ENCODE measurements around the gene NAMPT. TPM values are rescaled to one million over a fixed set of nuclear protein-coding genes. Genes with fewer than 3 reads are reported as not detected.
A peak's percentile ranks its signal among the peaks of the same experiment; 100 is the strongest.

NAMPT gene
- total RNA-seq, 1 donor from 2014 or later, result 184 TPM

GRCh38 chr7:106277976-106278375 is 6.8 kb downstream of the NAMPT start:
- peaks cover 48% of the 10 kb centered on the region for H3K4me1 ChIP-seq
- no peak for ATAC-seq
- DNase-seq, result no peak
- no peak overlapping the region for H3K4me3 ChIP-seq
- peaks cover 38% of the 10 kb centered on the region for H3K36me3 ChIP-seq
- no peaks in the 10 kb centered on the region for H3K9me3 ChIP-seq
- no peaks in the 10 kb centered on the region for H3K27me3 ChIP-seq
- no peak overlapping the region for H3K27ac ChIP-seq
- intact Hi-C loops (cut with DNase I), result no loop called here
- no peak for TF ChIP-seq CTCF (IDR thresholded peaks at IDR 0.05)

GRCh38 chr7:106276513-106276912 is 8.3 kb downstream of the NAMPT start:
- no peak for DNase-seq
- intact Hi-C loops (cut with DNase I), result no loop called here
- Histone ChIP-seq H3K9me3 (no peaks in the 10 kb centered on the region), H3K4me3 (no peak overlapping the region), H3K27ac (no peak overlapping the region), H3K4me1 (peaks cover 34% of the 10 kb centered on the region), H3K36me3 (peaks cover 52% of the 10 kb centered on the region), H3K27me3 (no peaks in the 10 kb centered on the region)
- TF ChIP-seq CTCF (IDR thresholded peaks at IDR 0.05), result no peak
- no peak for ATAC-seq

- Histone ChIP-seq H3K9me3 (no peaks in the 10 kb centered on the region), H3K4me3 (no peak overlapping the region), H3K4me1 (peaks cover 4% of the 10 kb centered on the region), H3K36me3 (peaks cover 83% of the 10 kb centered on the region), H3K27me3 (no peaks in the 10 kb centered on the region), H3K27ac (no peak overlapping the region)
- ATAC-seq (peak; percentile 51), DNase-seq (no peak)
- TF ChIP-seq CTCF (IDR thresholded peaks at IDR 0.05), result no peak
- intact Hi-C loops (cut with DNase I), result no loop called here
These were observed 11.6 kb downstream of the NAMPT start for GRCh38 chr7:106273009-106273668.

GRCh38 chr7:106270122-106270977 is 14.4 kb downstream of the NAMPT start:
- intact Hi-C loops (cut with DNase I), result no loop called here
- no peak for ATAC-seq
- H3K36me3 ChIP-seq, result peaks cover 89% of the 10 kb centered on the region

More at GRCh38 chr7:106270122-106270977, 14.4 kb downstream of the NAMPT start:
- DNase-seq, result no peak
- no peaks in the 10 kb centered on the region for H3K4me1 ChIP-seq
- no peak overlapping the region for H3K4me3 ChIP-seq
- TF ChIP-seq CTCF (IDR thresholded peaks at IDR 0.05), result no peak
- H3K9me3 ChIP-seq, result no peaks in the 10 kb centered on the region
- H3K27ac ChIP-seq, result no peak overlapping the region
- H3K27me3 ChIP-seq, result no peaks in the 10 kb centered on the region

Data from upper lobe of right lung (tissue), 1 donor.